ENCODE measurements around the gene MAP3K19. TPM values are rescaled to one million over a fixed set of nuclear protein-coding genes. Genes with fewer than 3 reads are reported as not detected.
A peak's percentile ranks its signal among the peaks of the same experiment; 100 is the strongest.

The MAP3K19 gene
- total RNA-seq, 2 donors from 2014 or later, result not detected

DNA sequence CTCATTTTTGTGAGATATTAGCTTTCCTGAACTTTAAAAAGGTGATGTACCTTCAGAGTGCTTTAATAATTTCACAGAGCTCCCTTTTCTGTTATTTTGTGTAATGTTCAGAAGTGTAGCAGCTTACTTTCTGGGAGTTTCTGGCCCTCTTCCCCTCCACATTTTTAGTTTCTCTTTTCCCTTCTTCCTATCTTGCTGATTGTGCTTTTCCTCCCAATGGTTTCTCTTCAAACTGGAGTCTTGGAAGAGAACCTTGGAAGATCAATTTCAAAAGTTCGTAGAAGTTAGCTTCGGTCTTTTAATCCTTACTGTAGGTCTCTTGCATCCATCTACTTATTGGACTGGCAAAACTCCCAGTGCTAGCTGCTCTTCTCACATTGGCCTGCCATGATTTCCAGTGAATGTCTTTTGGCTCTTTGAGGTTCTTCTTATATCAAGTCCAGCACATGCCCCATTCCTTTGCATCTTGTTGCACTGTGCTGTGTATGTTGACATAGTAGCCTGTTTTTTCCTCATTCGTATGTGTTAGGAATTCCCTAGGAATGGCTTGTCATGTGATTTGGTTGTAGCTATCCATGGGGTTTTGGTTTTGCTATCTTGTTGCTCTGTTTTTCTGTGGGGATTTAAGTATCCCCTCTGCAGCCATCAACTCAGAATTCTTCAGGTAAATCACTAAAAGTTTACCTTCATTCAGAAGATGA is 120.9 kb downstream of the MAP3K19 start:
- Histone ChIP-seq H3K36me3 (replicated peaks in 1 of 2; ENCODE audit: insufficient read depth in 1 of 2, low read depth in 2 of 2) (no peaks in the 10 kb centered on the region), H3K4me3 (no peak overlapping the region), H3K27me3 (no peaks in the 10 kb centered on the region), H3K9me3 (no peaks in the 10 kb centered on the region), H3K27ac (peak overlapping the region in 1 of 4 donors; percentile 15), H3K4me1 (peaks cover 81% of the 10 kb centered on the region)
- no peak for DNase-seq
- peak; percentile 26 for ATAC-seq
- WGBS, 2 donors, result 52 to 53% methylated on average over 3 of the region's 3 CpGs
- TF ChIP-seq, protein P1, sequence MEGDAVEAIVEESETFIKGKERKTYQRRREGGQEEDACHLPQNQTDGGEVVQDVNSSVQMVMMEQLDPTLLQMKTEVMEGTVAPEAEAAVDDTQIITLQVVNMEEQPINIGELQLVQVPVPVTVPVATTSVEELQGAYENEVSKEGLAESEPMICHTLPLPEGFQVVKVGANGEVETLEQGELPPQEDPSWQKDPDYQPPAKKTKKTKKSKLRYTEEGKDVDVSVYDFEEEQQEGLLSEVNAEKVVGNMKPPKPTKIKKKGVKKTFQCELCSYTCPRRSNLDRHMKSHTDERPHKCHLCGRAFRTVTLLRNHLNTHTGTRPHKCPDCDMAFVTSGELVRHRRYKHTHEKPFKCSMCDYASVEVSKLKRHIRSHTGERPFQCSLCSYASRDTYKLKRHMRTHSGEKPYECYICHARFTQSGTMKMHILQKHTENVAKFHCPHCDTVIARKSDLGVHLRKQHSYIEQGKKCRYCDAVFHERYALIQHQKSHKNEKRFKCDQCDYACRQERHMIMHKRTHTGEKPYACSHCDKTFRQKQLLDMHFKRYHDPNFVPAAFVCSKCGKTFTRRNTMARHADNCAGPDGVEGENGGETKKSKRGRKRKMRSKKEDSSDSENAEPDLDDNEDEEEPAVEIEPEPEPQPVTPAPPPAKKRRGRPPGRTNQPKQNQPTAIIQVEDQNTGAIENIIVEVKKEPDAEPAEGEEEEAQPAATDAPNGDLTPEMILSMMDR (IDR thresholded peaks at IDR 0.05), result no peak
- no peak for TF ChIP-seq POLR2A (IDR thresholded peaks at IDR 0.05)
- intact Hi-C loops (cut with DNase I), result no loop called here

DNA sequence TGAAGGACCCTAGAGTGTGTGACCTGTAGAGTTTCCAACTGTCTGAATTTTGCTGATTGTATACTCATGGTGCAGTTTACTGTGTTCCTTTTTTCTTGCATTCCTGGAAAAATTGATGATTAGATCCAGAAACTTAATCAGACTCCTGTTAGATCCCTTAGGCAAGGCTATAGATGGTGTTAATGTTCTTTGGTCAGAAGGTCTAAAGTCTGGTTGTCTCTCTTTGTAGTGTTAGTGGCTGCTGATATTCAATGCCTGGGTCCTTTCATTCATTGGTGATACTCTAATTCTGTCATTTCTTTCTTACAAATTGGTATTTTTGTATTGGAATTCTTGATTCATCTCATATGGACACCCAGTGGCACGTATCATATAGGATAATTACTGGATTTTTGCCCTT is 122.3 kb downstream of the MAP3K19 start:
- no peaks in the 10 kb centered on the region for H3K36me3 ChIP-seq (replicated peaks in 1 of 2; ENCODE audit: insufficient read depth in 1 of 2, low read depth in 2 of 2)
- no peak for DNase-seq
- intact Hi-C loops (cut with DNase I), result no loop called here
- no peak overlapping the region for H3K27ac ChIP-seq
- TF ChIP-seq, protein P1 (IDR thresholded peaks at IDR 0.05), result no peak
- no peak for TF ChIP-seq POLR2A (IDR thresholded peaks at IDR 0.05)
- H3K4me3 ChIP-seq, result no peak overlapping the region
- WGBS, 2 donors, result 88 to 100% methylated on average over 1 of the region's 1 CpG
- no peaks in the 10 kb centered on the region for H3K9me3 ChIP-seq
- H3K4me1 ChIP-seq, result peaks cover 85% of the 10 kb centered on the region
- no peaks in the 10 kb centered on the region for H3K27me3 ChIP-seq
- ATAC-seq, result no peak

DNA sequence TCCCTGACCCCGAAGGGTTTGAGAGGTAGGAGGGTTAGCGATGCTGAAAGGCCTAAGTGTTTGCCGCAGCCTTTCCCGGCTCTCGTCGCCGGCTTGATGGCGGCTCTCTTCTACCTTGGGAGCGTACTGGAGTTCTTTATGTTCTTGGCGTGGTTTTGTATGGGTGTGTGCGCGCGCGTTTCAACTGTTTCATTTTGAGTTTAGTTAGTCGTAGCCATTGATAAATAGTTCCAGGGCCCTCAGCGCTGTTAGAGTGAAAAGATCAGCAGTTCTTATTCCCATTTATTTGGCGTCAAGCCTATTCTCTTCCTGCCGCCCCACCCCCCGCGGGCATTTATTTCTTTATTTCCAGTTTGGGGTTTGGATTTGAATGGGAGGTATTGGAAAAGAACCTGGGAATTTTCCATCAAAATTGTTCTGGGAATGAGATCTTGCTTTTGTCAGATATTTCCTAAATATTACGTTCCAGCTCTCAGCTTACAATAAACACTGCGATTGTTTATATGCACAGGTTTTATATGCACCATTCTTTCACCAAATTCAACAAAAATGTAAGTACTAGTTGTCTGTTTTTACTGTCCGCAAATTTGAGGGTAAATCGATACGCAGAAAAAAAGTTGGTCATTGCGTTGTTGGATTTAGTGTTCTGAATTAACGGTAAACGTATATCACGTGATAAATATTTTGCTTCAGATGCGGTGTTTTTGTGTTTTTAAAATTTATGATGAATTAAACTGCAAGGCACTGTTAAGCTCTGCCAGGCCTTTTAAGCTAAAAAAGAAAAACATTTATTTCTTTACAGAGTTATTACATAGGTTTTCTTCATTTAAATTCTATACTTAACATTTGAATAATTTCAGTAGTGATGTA is 127.7 kb downstream of the MAP3K19 start:
- WGBS, 2 donors, result 0% methylated on average over 30 of the region's 30 CpGs
- Histone ChIP-seq H3K36me3 (replicated peaks in 1 of 2; ENCODE audit: insufficient read depth in 1 of 2, low read depth in 2 of 2) (no peaks in the 10 kb centered on the region), H3K9me3 (no peaks in the 10 kb centered on the region), H3K27me3 (no peaks in the 10 kb centered on the region), H3K4me3 (peak overlapping the region; percentile 90 to 93), H3K27ac (peak overlapping the region; percentile 95 to 99 (median 97)), H3K4me1 (peaks cover 51% of the 10 kb centered on the region)
- ATAC-seq, result no peak
- TF ChIP-seq, protein P1 (IDR thresholded peaks at IDR 0.05), result no peak
- no peak for TF ChIP-seq POLR2A (IDR thresholded peaks at IDR 0.05)
- intact Hi-C loops (cut with DNase I), result no loop called here
- DNase-seq, result peak in 3 of 4 donors; percentile 43 to 50 (median 45)

DNA sequence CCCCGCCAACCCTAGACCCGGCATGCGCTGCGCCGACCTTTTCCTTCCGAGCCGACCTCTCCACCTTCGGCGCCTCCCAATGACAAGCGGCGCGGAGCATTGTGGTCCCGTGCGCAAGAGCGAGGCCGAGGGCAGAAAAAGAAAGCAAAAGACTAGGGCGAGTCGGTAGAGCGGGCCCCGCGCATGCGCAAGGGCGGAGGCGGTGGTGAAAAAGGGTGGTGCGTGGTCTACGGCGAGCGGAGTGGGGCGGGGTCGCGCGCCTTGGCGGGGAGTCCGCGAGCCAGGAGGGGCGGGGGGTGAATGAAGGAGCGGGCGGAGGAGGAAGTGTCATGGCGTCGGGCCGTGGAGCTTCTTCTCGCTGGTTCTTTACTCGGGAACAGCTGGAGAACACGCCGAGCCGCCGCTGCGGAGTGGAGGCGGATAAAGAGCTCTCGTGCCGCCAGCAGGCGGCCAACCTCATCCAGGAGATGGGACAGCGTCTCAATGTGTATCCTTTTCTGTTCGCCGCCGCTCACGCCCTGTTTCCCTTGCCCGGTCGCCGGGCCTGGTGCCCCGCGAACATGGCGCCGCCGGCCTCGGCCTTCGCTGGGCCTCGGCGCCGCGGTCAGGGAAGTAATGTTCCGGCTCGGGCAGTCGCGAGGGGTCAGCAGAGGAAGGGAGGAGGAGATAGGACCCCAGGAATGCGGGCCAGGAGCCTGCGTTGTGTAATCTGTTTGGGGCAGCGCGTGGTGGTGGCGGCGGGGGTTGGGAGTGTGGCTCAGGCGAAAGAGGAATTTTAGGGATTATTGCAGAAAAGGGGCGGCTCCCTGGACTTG is 128.5 kb downstream of the MAP3K19 start, which contains the start of gene CCNT2:
TSS of gene CCNT2 (plus strand) at position 297 of the 815 bp plus-strand sequence. CDS start at position 330, 33 bp downstream.
- Histone ChIP-seq H3K27me3 (no peaks in the 10 kb centered on the region), H3K36me3 (replicated peaks in 1 of 2; ENCODE audit: insufficient read depth in 1 of 2, low read depth in 2 of 2) (no peaks in the 10 kb centered on the region), H3K9me3 (no peaks in the 10 kb centered on the region), H3K27ac (peak within 1 kb of the TSS; percentile 95 to 99 (median 97)), H3K4me3 (peak within 1 kb of the TSS; percentile 90 to 93), H3K4me1 (peaks cover 44% of the 10 kb centered on the region)
- intact Hi-C loops (cut with DNase I), result no loop called here
- 0% methylated on average over 41 to 80 of the region's 83 CpGs for WGBS, 2 donors
- peak; percentile 99 for DNase-seq
- TF ChIP-seq POLR2A (IDR thresholded peaks at IDR 0.05), result peak; percentile 33 to 52 (median 44)
- TF ChIP-seq, protein P1 (IDR thresholded peaks at IDR 0.05), result peak in 3 of 7 experiments; percentile 4 to 17 (median 17)
- ATAC-seq, result peak; percentile 91
